CD1c-positive myeloid dendritic cell (primary cell): ENCODE measurements around the gene ATE1.
"Not testable (repeated sequence)": the region's sequence is repeated elsewhere in the genome, so short reads cannot be mapped to it uniquely, and the experiment has no call there.

Experiments
- DNase-seq: peaks from one replicate; pipeline ENCODE4 v3.0.0-alpha.2; 2016; ENCODE audit errors: extremely low spot score

ATE1 gene

DNA sequence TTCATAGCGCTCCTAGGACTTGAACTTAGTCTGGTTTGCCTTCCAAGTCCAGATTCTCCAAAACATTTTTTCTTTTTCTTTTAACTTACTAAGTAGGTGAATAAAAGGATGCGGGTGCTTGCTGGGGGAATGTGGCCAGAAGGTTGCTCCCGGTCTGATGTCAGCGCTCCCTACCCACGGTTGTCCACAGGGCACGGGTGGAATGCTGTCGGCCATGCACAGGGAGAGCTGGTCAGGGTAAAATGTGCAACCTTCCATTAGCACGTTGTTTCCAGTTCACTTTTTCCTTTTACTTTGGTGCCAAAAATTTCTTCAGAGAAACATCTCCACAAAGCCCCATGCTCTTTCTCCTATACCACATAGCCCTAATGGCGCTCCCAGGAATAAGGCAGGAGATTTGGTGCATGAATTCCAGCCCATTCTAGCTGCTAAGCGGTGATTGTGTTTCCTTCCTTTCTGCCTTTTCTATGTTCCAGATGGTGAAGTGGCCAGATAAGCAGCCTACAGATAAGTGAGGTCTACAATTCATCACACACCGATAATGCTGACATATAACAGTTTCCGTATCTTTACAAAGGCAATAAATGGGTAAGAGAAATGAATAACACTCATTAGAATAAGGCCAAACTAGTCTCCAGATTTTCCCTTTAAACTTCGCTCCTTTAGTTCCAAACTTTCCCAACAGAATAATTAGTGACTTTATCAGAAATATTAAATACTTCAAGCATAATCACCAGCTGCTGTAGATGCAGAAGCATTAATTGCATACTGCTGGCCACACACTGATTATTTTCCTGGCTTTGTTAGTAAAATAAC is 191.3 kb downstream of the ATE1 start:
- no peak for DNase-seq

DNA sequence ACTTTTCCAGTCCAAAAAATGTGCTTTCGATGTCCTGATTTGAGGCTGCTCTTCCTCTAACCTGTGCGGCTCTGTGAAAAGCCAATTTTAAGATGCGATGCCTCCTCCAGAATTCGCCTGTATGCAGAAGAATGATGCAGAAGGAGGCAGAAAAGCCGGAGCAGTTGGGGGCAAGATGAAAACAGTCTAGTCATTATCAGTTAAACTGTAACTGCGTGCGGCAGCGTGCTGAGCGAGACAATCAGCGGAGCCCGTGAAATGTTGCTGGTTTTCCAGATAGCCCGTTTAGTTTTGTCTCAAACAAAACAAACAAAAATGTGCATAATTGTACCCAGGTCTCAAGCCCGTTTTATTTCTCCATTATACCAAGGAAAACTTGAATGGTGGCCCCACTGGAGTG is 192.6 kb downstream of the ATE1 start:
- DNase-seq = no peak

DNA sequence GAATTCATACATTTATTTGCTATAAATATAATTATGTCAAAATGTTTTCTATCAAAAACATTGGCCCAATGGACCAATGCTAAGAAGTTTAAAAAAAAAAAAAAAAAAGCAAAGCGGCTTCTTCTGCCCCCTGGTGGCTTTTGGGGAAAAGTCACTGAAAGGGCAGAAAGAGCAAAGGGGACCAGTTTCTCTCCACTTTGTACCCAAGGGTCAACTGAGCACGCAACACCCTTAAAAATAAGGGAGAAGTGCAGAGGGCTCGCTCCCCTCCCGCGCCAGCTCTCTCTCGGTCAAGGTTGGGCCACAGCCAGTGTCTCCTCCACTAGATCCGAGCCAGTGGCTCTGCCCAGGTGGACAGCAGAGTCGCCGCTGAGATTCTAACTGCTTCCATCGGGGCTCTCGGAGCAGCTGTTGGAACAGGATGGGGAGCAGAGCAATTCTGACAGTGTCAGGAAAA is 193.2 kb downstream of the ATE1 start:
- DNase-seq = peak; percentile 32

DNA sequence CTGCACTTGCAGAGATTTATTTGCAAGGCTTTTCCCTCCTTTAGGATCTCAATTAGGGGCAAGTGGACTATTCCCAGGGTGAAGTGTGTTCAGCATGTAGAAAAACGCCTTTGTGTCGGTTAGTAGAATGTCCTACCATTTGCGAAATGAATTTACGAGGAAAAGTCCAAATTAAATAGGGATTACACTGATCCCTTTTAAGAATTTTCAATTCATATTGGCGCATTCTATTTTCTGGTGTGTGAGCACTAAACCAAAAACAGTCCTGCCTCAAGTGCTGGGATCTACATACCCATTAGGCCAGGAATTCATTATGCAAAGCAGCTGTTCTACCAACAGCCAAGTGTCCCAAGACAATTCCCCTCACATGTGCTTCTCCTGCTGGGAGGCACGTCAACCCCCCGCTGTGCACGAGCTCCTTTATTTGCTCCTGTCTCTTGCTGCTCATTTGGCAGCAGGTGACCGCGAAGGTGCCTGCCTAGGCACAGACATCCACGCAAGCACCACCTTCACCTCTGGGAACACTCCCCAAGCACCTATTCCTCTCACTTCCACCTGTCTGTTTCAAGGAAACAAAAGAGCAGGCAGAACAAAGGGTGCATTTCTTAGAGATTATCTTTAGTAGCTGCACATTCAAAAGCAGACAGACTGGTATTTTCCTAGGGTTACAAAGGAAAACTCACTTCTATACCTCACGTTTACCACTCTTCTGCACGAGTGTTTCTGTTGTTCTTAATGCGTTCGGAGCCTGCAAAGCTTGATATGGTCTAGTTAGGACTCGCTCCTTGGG is 195.0 kb downstream of the ATE1 start:
- no peak for DNase-seq

DNA sequence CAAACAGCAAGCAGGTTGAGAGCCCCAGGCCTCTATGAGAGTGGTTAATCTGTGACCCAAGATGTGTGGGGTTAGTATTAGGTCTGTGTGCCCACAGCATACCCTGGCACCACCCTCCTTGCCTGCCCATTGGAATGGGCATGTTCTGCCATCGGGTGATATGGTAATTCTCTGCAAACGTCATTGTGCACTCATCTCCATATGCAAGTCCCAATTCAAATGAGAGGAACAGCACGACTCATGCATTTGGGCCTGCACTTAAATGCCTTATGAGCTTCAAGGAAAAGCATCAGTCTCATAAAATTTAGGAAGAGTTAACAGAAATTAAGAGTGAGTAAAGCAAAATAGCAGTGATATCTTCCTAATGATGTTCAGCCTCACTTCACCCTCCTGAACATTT is 195.7 kb downstream of the ATE1 start:
- no peak for DNase-seq

DNA sequence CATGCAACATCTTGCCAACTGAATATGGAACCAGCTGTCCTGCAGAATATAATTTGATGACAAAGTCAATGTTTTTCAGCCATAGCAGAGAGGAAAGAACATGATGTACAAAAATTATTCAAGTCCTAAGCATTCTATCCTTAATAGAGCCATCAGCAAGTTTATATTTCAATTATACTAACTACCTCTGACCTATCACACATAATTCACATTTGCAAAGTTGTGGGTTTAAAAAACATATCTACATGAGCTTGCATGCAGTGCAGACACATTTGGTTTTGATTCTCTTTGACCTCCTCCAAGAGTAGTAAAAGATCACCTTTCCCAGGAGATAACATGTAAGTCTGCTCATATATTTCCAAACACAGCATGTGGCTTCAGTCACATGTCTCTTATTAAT is 203.5 kb downstream of the ATE1 start:
- DNase-seq = no peak

DNA sequence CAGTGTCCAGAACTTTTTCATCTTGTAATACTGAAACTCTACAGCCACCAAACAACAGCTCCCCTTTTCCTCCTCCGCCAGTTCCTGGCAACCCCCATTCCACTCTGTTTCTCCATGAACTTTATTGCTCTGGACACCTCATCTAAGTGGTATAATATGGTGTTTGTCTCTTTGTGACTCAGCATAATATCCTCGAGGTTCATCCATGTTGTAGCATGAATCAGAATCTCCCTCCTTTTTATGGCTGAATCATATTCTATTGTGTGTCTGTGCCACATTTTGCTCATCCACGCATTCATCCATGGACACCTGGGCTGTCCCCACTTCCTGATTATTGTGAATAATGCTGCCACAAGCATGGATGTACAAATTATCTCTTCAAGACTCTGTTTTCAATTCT is 205.2 kb downstream of the ATE1 start:
- no peak for DNase-seq

DNA sequence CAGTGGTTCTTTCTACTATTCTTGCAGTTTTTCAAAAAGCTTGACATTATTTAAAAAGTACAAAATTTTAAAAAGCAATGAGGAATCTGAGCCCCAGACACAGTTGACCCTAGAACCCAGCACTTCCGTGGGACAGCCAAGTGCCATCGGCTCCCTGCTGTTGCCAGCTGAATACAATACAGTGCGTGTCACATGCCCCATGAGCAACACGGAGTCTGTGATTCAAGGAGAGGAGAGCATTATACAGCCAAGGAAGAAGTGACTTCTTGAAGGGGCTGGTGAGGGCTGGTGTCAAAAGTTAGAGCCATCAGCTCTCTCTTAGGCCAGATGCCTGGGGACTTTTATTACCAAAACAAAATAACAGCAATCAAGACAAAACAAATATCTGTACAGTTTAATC is 206.6 kb downstream of the ATE1 start:
- no peak for DNase-seq

DNA sequence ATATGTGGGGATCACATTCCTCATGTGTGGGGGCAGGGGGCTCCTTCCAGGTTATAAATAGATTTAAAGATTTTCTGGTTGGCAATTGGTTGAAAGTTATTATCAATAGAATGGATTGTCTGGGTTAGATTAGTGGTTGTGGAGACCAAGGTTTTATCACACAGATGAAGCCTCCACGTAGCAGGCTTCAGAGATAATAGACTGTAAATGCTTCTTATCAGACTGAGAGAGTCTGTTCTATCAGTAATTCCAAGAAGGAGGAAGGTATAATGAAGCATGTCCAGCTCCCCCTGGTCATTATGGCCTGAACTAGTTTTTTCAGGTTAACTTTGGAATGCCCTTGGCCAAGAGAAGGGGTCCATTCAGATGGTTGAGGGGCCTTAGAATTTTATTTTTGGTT is 211.9 kb downstream of the ATE1 start:
- DNase-seq = no peak

DNA sequence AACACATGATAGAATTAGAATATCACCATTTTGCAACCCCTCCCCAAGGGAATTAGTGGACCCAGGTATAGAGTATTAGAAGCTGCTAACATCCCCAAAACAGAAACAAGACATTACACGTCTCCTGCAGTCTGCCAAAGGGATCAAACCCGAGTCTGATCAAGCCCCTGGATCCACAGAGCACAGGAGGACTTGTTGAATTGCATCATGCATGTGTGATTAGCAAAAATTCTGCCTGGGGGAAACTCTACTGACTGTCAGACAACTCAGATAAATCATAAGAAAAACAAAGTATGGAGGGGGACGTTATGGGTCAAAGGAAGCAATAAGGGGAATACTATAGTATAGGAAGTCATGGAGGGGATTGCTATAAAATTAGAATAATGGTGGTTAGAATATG is 212.8 kb downstream of the ATE1 start:
- no peak for DNase-seq

DNA sequence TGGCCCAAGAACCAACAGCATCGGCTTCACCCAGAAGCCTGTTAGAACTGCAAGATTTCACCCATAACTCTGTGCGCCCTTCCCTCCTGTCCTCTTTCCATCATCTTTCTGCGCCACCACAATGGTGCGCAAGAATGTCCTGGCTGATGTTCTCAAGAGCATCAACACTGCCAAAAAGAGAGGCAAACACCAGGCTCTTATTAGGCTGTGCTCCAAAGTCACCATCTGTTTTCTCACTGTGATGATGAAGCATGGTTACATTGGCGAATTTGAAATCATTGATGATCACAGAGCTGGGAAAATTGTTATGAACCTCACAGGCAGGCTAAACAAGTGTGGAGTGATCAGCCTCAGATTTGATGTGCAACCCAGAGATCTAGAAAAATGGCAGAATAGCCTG is 214.3 kb downstream of the ATE1 start:
- DNase-seq = no peak

DNA sequence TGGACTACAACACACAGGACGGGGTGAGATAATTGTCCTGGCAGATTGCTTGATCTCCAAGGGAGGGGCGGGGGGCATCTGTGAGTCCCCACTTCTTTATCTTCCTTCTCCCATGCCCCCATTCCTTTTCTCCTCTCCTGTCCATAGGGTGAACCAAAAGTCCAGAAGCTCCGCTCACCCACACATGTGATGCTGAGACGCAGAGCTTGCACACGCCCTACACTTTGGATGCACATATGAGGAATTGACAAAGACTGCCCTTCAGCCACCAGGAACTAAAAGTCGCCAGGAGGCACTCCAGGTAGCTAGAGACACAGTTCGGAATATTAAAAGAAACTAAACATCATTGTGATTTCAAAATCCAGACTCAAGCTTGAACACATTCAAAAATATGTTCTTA is 216.9 kb downstream of the ATE1 start:
- no peak for DNase-seq

DNA sequence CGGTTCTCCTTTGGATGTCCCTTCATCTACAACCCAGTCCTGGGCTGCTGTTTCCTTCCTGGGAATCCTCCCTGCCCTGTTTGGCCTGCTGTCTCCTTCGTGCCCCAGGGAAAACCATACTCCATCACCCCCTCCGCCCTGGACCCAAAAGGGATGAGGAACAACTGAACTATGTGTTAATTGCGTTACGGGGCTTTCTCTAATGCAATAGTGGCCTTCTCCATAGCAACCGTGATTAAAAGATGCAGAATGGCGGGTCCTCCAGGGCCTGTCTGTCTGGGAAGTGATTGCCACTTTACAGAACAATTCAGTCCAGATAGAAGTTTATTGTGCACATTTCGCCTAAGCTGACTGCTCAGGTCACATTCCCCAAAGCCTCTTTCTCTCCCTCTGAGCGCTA is 217.6 kb downstream of the ATE1 start:
- DNase-seq = peak; percentile 11

DNA sequence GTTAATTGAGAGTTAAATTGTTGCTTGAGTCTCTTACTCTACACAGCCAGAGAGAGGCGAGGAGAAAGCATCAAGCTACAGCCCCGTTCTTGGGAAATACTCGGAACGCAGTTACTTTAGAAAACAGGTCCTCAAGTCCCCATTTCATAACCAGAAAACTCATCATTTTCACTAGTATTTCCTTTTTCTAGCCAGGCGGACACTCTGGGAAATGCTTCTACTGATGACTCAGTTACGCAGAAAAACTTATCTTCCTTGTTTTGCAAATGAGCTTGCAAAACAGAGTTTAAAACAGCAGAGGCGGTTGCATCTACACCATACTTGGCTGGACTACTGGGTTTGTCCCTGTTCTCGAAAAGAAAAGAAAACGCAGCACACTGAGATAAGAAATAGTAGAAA is 218.2 kb downstream of the ATE1 start:
- peak; percentile 71 for DNase-seq

DNA sequence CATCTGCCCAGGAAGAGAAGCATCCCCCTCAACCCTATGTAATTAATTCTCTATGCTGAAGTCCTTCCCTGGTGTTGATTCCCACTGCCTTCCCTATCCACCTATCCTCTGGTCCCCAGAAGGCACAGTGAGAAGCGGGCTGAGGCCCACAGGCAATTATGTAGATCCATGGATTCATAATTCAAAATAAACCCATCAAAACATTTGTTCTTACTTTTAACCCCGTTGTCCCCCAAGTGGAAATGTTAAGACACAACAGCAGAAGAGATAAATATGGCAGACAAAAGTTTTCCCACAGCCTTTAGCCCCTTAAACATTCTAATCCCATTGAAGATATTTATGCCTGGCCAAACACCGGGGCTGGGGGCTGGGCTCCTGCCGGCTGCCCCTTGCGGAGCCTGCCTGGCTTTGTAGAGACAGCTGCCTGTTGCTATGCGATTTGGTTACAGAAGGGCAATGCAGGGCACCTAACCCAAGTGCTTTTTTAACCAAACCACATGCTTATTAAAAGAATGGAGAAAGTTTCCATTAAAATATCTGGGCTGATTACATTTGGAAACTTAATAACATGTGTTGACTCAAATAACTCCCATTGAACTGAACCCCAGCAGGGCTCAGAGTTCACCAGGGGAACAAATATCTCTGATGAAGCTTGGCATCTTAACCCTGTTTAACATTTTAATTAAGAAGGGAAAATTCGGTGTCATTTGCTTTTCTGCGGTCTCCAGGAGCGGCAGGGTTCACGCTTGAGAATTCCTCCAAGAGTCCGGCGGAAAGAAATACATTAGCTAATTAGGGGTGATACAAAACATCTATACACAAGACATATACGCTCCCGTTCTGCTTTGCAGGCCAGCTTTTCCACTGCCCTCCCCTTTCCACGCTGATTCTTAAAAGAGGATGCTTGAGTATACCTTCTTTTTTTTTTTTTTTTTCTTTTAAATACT is 218.8 kb downstream of the ATE1 start:
- no peak for DNase-seq

DNA sequence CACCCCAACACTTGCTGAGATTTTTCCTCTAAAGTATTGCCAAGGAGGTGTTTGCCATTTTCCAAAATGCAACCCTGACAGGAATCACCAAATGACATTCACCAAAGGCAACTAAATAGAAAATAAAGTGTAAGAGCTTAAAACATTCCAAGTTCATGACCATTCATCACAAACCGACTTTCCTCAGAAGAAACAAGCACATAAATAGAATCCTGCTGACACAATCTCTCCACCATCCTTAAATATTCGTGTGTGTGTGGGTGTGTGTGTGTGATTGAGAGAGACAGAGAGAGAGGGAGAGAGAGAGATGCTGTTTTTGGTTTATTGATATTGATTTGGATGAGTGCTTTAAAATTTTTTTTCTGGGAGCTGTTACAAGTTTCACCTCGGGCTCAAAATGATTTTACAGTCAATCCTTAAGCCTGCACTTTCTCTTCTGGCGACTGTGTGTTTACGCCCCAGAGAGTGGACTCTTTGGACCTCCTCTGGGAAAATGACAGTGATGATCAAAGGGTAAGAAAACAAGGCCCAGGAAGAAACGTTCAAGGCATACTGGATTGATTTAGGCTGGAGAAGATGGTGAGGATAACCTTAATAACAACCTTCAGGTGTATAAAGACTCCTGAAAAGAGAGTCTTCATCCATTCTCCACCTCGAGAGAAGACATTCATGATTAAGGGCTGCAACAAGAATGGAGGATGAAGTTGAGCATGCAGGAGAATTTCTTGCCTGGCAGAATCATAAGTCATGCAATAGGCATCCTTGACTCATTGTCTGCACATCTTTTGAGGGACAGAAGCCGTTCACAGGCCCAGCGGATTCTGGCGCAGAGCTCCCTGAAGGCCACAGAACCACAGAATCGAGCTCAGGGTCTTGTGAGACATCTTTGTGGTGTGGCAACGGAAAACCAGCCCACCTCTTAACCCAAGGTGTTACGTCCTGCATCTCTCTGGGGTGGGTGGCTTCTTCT is 225.2 kb downstream of the ATE1 start:
- DNase-seq = no peak

DNA sequence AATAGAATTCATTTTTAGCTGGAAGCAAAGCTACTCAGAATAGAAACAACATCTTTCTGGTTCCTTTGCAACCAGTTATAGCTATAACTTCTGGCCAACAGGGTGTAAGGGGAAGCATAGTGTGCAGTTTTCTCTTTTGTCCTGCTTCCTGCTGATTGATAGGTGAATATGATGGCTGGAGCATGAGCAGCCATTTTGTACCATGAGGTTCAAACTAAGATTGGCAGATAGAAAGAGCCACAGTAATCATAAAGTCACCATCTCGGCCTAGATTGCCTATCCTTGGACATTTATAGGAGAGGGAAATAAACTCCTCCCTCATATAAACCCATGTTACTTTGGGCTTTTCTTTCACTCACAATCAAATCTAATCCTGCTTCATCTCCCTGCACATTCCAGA is 227.4 kb downstream of the ATE1 start:
- DNase-seq = no peak

DNA sequence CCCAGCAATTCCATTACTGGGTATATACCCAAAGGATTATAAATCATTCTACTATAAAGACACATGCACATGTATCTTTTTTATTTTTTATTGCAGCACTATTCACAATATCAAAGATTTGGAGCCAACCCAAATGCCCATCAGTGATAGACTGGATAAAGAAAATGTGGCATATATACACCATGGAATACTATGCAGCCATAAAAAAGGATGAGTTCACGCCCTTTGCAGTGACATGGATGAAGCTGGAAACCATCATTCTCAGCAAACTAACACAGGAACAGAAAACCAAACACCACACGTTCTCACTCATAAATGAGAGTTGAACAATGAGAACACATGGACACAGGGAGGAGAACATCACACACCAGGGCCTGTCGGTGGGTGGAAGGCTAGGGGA is 228.1 kb downstream of the ATE1 start:
- not testable (repeated sequence) for DNase-seq

DNA sequence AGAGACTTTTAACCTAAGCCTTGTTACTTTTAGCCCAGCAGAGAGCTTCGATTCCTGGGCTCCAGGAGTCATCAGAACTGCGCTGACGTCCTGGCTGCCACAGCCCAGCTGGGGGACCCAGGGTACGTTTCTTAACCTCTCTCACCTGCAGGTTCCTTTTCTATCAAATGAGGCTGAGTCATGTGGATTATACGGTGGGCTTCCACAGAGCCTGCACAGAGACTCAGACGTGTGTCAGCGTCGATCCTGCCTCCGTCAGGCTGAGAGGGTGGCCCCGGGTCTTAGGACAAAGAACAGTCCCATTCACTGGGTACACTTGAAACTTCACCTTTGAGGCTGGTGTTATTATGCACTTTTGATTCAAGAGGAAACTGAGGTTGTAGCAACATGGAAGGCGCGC is 228.9 kb downstream of the ATE1 start:
- no peak for DNase-seq

DNA sequence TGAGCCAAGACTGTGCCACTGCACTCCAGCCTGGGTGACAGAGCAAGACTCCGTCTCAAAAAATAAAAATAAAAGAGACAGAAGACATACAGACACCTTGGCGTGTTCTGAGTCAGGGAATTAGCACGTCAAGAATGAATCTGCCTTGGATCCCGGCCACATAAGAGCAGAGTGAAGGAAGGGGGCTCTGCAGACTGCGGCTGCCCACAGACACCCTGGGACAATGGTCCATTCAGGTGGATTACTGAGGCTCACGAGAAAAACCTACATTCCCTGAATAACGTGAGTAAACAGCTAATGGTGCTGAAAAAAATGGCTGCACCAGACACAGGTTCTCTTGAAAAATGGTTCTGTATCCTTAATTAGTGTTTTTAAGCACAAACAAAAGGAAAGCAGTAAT is 229.5 kb downstream of the ATE1 start:
- DNase-seq = no peak

DNA sequence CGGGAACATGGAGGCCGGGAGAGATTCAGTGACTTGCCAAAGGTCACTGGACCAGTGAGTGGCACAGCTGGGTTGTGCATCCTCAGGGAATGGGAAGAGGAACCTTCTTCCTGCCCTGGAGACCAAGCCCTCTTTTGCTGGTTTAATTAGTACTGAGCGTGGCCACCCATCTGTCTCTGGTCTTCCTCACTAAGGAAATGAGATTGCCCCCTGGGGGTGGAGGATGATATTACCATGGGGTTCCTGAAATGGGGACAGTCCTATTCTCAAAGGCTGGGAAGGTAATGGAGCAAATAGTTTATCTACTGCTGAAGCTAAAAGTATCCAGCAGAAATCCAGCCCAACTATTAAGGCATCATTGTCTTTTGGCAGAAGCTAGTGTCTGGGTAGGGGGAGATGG is 231.0 kb downstream of the ATE1 start:
- peak; percentile 24 for DNase-seq
